ENCODE results near the gene KLHDC4. TPM values are rescaled to one million over a fixed set of nuclear protein-coding genes. Genes with fewer than 3 reads are reported as not detected.

KLHDC4 gene
- total and polyA plus RNA-seq, 8 donors = 25.5 to 119 (median 43.5) TPM

GRCh38 chr16:87742781-87743490, 22.9 kb downstream of the KLHDC4 start:
- Histone ChIP-seq H3K36me3 (peaks cover 42 to 85% (median 82%) of the 10 kb centered on the region in 4 donors), H3K27me3 (no peaks in the 10 kb centered on the region), H3K4me3 (no peak overlapping the region), H3K9me3 (no peaks in the 10 kb centered on the region), H3K4me1 (no peaks in the 10 kb centered on the region), H3K27ac (no peak overlapping the region)
- 86 to 96% (median 93%) methylated on average over 17 of the region's 17 CpGs for WGBS, 5 donors
- no peak for DNase-seq
- no peak for TF ChIP-seq CTCF (IDR thresholded peaks at IDR 0.05)
- no peak for TF ChIP-seq POLR2AphosphoS5 (IDR thresholded peaks at IDR 0.05)
- no peak for TF ChIP-seq EP300 (IDR thresholded peaks at IDR 0.05)
- no peak for TF ChIP-seq POLR2A (IDR thresholded peaks at IDR 0.05)
- intact Hi-C loops (cut with DNase I; ENCODE audit: low total_unique reads) = no loop called here

DNA sequence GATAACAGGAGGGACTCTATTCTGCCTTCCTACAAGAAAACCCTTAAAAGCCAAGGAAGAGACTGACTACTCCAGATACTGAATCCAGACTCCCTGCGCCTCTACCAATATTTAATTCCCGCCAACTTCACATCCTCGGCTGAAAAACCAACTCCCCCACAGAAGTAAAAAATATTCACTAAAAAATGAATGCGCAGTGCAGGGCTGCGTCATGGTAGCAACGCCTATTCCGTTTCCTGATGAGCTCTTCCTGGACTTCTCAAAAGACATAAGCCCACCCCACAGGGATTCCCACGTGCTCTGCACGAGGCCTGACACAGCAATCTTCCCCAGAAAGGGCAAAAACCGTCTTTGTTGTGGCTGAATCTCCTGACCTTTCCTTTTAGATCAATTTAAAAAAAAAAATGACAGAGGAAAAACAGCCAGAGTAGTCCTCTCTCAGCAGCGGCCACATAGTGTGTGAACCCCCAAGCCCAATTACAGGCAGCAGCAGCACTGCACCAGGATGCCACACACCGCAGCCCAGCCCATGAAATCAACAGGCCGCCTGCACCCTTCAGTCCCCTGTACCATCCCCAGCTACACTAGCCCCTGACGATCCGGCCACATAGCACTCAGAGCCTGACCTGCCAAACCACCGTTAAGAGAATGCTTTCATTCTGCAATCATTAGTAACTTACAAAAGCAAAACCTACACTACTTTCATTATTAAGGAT, 23.9 kb downstream of the KLHDC4 start:
- Histone ChIP-seq H3K9me3 (no peaks in the 10 kb centered on the region), H3K27ac (no peak overlapping the region), H3K27me3 (no peaks in the 10 kb centered on the region), H3K36me3 (peaks cover 33 to 84% (median 82%) of the 10 kb centered on the region in 4 donors), H3K4me3 (no peak overlapping the region), H3K4me1 (no peaks in the 10 kb centered on the region)
- DNase-seq = no peak
- TF ChIP-seq EP300 (IDR thresholded peaks at IDR 0.05) = no peak
- no peak for TF ChIP-seq POLR2A (IDR thresholded peaks at IDR 0.05)
- no peak for TF ChIP-seq CTCF (IDR thresholded peaks at IDR 0.05)
- TF ChIP-seq POLR2AphosphoS5 (IDR thresholded peaks at IDR 0.05) = no peak
- 91 to 94% (median 93%) methylated on average over 16 of the region's 16 CpGs for WGBS, 5 donors
- intact Hi-C loops (cut with DNase I; ENCODE audit: low total_unique reads) = no loop called here

DNA sequence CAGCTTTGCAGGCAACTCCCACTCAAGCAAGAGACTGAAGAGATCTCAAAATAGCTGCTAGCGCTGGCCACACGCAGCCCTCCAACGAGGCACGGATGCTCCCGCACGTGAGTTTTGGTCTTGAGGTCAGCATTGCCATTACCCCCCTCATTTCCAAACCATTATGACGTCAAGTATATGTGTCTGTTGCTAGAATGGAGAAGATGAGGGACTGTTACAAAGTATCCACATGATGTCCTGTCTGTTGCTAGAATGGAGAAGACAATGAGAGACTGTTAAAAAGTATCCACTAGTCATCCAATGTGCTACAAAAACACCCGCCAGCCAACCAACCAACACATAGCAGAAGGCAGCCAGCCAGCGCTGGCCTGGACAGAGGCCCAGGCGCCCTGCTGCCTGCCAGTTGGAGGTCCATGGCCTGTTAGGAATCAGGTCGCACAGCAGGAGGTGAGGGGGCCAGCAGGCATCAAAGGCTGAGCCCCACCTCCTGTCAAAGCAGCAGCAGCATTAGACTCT, 24.8 kb downstream of the KLHDC4 start:
- no peak for DNase-seq
- no peaks in the 10 kb centered on the region for H3K9me3 ChIP-seq
- H3K36me3 ChIP-seq = peaks cover 35 to 84% (median 82%) of the 10 kb centered on the region in 4 donors
- 84 to 92% (median 86%) methylated on average over 10 to 11 of the region's 11 CpGs for WGBS, 5 donors
- no peaks in the 10 kb centered on the region for H3K4me1 ChIP-seq
- TF ChIP-seq POLR2AphosphoS5 (IDR thresholded peaks at IDR 0.05) (no peak), POLR2A (IDR thresholded peaks at IDR 0.05) (no peak), EP300 (IDR thresholded peaks at IDR 0.05) (no peak), CTCF (IDR thresholded peaks at IDR 0.05) (no peak)
- H3K27me3 ChIP-seq = no peaks in the 10 kb centered on the region
- H3K4me3 ChIP-seq = no peak overlapping the region
- intact Hi-C loops (cut with DNase I; ENCODE audit: low total_unique reads) = no loop called here
- H3K27ac ChIP-seq = no peak overlapping the region

DNA sequence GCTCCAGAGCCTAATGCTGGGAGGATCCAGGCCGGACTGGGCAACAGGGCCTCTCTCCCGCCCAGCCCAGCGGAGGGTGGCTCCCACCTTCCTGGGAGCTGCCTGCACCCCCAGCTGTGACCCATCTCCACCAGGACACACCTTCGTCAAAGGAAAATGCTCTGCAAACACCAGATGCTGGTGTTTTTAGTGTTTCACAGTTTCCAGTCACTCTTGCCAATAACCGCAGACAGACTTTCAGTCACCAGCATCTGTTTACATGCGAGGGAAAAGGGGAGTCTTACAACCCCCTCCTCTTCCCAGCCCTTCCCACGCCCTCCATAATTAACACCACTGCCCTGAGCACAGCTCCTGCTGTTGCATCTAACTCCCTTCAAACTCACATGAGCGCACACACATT, 25.3 kb downstream of the KLHDC4 start:
- no peaks in the 10 kb centered on the region for H3K4me1 ChIP-seq
- no peaks in the 10 kb centered on the region for H3K9me3 ChIP-seq
- no peaks in the 10 kb centered on the region for H3K27me3 ChIP-seq
- no peak for DNase-seq
- intact Hi-C loops (cut with DNase I; ENCODE audit: low total_unique reads) = no loop called here
- TF ChIP-seq CTCF (IDR thresholded peaks at IDR 0.05) (no peak), POLR2AphosphoS5 (IDR thresholded peaks at IDR 0.05) (no peak), POLR2A (IDR thresholded peaks at IDR 0.05) (no peak), EP300 (IDR thresholded peaks at IDR 0.05) (no peak)
- 81 to 93% (median 90%) methylated on average over 5 to 8 of the region's 8 CpGs for WGBS, 5 donors
- H3K4me3 ChIP-seq = no peak overlapping the region
- H3K27ac ChIP-seq = no peak overlapping the region
- peaks cover 31 to 82% (median 81%) of the 10 kb centered on the region in 4 donors for H3K36me3 ChIP-seq
